Epithelial cell of proximal tubule (primary cell): ENCODE data around the gene PTPN1. TPM values are rescaled to one million over a fixed set of nuclear protein-coding genes. Genes with fewer than 3 reads are reported as not detected.

Experiments
- DNase-seq: peaks from one replicate; pipeline ENCODE4 v3.0.0-alpha.2; 2011; ENCODE audit warnings: low read depth
- H3K4me3 ChIP-seq: 2 replicates; pipeline ENCODE4 v1.5.1; 2011; ENCODE audit warnings: low read depth, mild to moderate bottlenecking, low read length
- total RNA-seq: library from RNA; depleted of rRNA; stranded (reverse); fragments of >200 nt; gene quantifications from 2 replicates; pipeline ENCODE4 v1.2.3, GENCODE V29; 2015
- TF ChIP-seq, protein P1 (sequence below): conservative IDR thresholded peaks from 2 replicates; pipeline ENCODE4 v1.5.1; 2012; ENCODE audit warnings: low read depth, mild to moderate bottlenecking, low read length

The PTPN1 gene
- total RNA-seq, 1 donor from 2014 or later, result 41.7 TPM

GRCh38 chr20:50621068-50621665 lies 111.0 kb downstream of the PTPN1 start:
- TF ChIP-seq, protein P1, sequence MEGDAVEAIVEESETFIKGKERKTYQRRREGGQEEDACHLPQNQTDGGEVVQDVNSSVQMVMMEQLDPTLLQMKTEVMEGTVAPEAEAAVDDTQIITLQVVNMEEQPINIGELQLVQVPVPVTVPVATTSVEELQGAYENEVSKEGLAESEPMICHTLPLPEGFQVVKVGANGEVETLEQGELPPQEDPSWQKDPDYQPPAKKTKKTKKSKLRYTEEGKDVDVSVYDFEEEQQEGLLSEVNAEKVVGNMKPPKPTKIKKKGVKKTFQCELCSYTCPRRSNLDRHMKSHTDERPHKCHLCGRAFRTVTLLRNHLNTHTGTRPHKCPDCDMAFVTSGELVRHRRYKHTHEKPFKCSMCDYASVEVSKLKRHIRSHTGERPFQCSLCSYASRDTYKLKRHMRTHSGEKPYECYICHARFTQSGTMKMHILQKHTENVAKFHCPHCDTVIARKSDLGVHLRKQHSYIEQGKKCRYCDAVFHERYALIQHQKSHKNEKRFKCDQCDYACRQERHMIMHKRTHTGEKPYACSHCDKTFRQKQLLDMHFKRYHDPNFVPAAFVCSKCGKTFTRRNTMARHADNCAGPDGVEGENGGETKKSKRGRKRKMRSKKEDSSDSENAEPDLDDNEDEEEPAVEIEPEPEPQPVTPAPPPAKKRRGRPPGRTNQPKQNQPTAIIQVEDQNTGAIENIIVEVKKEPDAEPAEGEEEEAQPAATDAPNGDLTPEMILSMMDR, result no peak
- H3K4me3 ChIP-seq, result no peak overlapping the region
- no peak for DNase-seq

DNA sequence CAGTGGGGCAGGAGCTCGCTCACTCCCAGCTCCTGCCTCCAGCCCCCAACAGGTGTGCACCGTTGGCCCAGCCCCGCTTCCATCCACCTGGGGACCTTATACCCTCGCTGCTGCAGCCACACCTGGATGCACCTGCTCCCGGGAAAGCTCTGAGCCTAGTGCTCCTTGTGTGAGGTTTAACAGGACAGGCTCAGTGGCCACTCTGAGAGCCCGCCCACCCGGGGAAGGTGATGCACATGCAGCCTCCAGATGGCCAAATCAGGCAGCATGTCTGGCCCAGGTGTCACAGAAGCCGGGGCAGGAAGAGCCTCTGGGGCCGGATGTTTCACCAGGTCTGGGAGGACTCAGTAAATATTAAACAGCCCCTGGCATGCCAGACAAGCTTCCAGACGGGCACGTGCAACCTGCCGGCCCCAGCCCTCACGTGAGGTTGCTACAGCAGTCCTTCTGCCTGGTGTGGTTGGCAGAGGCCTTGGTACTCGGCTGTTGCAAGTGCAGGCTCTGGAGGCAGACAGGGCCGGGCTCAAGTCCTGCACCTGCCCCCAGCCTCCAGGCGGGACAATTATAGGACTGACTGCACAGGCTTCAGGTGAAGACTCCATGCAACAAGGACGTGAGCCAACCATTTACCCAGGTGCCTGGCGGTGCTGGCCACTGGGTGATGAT lies 114.3 kb downstream of the PTPN1 start:
- TF ChIP-seq, protein P1, result no peak

GRCh38 chr20:50625986-50626677 lies 115.9 kb downstream of the PTPN1 start:
- DNase-seq, result no peak
- no peak overlapping the region for H3K4me3 ChIP-seq

More for the DNA sequence above, 114.3 kb downstream of the PTPN1 start:
- no peak overlapping the region for H3K4me3 ChIP-seq
- no peak for DNase-seq

GRCh38 chr20:50627747-50628146 lies 117.6 kb downstream of the PTPN1 start:
- no peak for DNase-seq
- TF ChIP-seq, protein P1, result no peak

More at GRCh38 chr20:50625986-50626677, 115.9 kb downstream of the PTPN1 start:
- TF ChIP-seq, protein P1, result peak; percentile 63

DNA sequence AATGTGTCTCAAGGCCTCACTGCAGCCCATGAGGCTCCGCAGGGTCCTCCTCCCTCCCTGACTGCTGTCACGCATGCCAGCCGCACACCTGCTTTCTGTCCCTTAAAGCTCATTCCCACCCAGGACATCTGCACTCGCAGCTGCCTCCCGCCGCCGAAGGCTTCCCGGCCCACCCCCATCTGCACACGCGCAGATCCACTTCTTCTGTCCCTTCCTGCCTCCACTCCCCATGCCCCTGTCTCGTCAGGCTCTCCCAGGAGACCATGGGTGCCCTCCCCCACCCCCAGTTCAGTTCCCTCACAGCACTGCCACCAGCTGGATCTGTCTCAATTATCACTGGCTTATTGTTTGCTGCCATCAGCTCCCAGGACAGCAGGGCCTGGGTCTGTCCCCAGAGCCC lies 118.1 kb downstream of the PTPN1 start:
- no peak for DNase-seq
- no peak overlapping the region for H3K4me3 ChIP-seq
- TF ChIP-seq, protein P1, result no peak

More at GRCh38 chr20:50627747-50628146, 117.6 kb downstream of the PTPN1 start:
- no peak overlapping the region for H3K4me3 ChIP-seq

DNA sequence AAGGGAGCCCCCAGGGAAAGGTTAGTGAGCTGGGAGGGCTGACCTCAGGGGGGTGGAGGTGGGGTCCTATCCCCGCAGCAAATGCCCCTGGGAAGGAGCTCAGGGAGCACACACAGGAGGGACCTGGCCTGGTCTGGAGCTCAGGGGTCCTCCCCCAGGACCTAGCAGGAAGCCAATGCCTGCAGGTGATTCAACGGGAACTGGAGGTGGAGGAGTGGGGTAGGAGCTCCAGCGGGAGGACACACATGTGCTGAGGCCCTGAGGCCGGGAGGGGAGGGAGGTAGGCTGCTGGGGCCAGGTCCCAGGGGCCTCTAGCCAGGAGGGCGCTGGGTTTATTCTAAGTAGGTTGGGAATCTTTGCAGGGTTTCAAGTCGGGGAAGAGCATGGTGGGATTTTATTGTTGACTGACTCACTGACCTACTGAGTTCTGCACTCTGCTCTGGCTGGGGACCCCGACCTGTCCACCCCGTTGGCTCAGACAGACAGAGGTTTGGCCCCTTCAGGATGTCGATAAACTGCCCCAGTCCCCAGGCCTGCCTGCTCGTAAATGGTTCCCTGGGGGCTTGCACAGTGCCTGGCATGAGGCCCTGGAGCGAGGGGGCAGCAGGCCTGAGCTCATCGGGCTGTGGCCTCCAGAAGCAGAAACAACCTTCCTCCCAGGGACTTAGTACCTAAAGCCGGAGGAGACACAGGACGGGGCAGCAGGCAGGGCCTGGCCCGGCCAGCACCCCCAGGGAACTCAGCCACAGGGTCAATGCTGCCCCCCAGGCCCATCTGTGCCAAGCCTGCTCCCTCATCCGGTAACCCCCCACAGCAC lies 118.9 kb downstream of the PTPN1 start:
- H3K4me3 ChIP-seq, result no peak overlapping the region
- TF ChIP-seq, protein P1, result no peak
- no peak for DNase-seq
